ENCODE measurements around the gene ACTR10. TPM values are rescaled to one million over a fixed set of nuclear protein-coding genes. Genes with fewer than 3 reads are reported as not detected.
A peak's percentile ranks its signal among the peaks of the same experiment; 100 is the strongest.

Gene ACTR10
- polyA plus RNA-seq (2012; ENCODE audit: insufficient read depth, insufficient read length, low read depth) = 46.7 TPM

DNA sequence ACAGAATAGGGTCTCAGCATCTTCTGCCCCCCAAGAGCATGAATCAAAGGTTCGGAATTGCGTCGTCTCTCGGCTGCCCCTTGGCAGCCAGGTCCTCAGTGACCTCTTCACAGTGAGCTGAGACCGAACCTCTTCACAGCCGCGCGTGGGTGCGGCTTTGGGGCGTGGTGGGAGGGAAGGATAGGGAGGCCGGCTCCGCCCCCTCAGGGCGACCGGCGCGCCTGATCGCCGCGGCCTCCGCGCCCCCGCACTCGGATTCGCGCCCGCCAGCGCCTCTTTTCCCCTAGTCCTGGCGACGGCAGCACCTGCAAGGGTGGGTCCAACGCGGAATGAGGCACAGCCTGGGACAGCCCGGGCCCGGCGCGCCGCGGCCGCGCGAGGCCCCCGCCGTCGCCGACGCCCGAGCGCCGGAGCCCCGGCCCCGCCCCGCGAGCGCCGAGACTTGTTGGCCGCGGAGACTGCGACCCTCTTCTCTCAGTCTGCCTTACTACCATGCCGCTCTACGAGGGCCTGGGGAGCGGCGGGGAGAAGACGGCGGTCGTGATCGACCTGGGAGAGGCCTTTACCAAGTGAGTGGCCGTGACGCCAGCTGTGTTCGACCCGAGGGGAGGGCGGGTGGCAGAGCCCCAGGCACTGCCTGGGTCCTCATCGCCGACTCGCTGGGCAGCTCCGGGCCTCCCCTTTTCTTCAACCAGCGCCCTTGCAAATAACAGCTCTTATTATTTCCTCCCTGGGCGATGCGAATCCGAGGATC is at the start of gene ACTR10:
Gene ACTR10, plus strand, starts transcription at position 424 of the 754 bp plus-strand sequence. Its CDS starts 69 bp downstream, at position 493.
- Histone ChIP-seq H3K4me3 (ENCODE audit: low read depth, low read length) (peak within 1 kb of the TSS; percentile 88), H3K27me3 (no peaks in the 10 kb centered on the region), H3K4me1 (no peaks in the 10 kb centered on the region), H3K9me3 (no peaks in the 10 kb centered on the region), H3K36me3 (no peaks in the 10 kb centered on the region; the same call in 1 of the 2 replicates)
- TF ChIP-seq, protein P1, sequence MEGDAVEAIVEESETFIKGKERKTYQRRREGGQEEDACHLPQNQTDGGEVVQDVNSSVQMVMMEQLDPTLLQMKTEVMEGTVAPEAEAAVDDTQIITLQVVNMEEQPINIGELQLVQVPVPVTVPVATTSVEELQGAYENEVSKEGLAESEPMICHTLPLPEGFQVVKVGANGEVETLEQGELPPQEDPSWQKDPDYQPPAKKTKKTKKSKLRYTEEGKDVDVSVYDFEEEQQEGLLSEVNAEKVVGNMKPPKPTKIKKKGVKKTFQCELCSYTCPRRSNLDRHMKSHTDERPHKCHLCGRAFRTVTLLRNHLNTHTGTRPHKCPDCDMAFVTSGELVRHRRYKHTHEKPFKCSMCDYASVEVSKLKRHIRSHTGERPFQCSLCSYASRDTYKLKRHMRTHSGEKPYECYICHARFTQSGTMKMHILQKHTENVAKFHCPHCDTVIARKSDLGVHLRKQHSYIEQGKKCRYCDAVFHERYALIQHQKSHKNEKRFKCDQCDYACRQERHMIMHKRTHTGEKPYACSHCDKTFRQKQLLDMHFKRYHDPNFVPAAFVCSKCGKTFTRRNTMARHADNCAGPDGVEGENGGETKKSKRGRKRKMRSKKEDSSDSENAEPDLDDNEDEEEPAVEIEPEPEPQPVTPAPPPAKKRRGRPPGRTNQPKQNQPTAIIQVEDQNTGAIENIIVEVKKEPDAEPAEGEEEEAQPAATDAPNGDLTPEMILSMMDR (IDR thresholded peaks at IDR 0.05; ENCODE audit: low read depth, low read length) = no peak
- DNase-seq = peak; percentile 91

DNA sequence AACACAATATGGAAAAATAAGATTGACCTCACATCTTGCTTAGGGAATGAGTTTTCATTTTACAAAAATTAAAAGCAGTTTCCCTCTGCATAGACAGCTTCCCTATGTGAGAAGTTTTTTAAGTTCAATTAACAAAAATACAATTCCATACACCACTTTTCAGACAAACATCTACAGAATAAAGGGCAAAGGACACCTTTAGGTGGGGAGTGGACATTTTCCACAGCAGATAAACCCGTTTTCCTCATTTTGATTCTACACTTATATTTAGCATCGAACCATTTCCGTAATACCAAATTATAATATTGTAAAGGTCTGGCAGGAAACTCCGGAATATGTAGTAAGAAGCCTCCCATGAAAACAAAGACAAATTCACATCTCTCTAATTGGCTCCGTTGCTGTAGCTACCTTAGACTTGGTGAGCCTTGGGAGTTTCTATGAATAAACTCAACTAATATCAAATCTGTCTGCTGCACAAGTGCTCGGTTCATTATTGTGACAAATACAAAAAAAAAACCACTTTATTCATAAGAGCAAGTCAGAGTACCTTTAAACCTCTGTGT is 49.6 kb upstream of the ACTR10 start:
- Histone ChIP-seq H3K9me3 (no peaks in the 10 kb centered on the region), H3K4me3 (ENCODE audit: low read depth, low read length) (no peak overlapping the region), H3K4me1 (no peaks in the 10 kb centered on the region), H3K36me3 (no peaks in the 10 kb centered on the region), H3K27me3 (peaks cover 62% of the 10 kb centered on the region)
- TF ChIP-seq, protein P1 (IDR thresholded peaks at IDR 0.05; ENCODE audit: low read depth, low read length) = no peak
- DNase-seq = no peak

DNA sequence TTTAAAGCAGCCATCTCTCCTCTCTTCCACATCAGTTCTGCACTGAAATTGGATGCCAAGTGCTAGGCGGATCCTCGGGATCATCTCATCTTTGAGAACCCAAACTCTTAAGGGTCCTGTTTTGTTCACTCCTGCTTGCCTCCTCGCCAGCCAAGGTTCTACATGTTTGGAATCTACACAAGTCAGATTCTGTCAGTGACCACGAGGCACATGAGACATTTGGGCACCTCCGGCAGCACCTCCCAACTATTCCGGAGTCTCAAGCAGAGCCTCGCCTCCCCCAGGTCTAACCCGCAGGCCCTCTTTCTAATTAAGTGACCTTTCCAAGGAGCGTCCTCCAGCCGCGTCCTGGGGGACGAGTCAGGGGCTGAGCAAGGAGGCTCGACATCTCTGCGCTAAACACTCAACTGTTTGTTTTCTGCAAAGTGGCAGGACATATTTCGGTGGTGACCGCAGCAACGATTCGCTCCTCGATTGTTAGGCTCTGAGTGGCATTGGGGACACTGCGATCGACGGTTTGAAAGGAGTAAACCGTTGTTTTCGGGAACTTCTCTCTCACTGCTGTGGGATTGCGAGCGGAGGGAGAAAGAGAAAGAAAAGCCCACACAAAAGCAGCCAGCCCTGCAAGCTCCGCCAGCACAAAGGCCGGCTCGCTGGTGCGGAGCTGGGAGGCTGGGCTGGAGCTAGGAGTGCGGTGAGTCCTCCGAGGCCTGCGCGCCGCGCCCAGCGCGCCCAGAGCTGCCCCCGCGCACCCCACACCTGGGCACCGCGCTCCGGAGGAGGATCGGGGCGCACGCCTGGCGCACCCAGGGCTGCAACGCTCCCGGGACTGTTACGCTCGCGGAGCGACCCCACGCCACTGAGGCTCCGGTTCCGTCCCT is 48.6 kb upstream of the ACTR10 start:
- no peaks in the 10 kb centered on the region for H3K36me3 ChIP-seq
- peak overlapping the region; percentile 70 for H3K4me3 ChIP-seq (ENCODE audit: low read depth, low read length)
- no peaks in the 10 kb centered on the region for H3K9me3 ChIP-seq
- TF ChIP-seq, protein P1 (IDR thresholded peaks at IDR 0.05; ENCODE audit: low read depth, low read length) = no peak
- H3K4me1 ChIP-seq = no peaks in the 10 kb centered on the region
- H3K27me3 ChIP-seq = peaks cover 60% of the 10 kb centered on the region
- peak; percentile 14 for DNase-seq

DNA sequence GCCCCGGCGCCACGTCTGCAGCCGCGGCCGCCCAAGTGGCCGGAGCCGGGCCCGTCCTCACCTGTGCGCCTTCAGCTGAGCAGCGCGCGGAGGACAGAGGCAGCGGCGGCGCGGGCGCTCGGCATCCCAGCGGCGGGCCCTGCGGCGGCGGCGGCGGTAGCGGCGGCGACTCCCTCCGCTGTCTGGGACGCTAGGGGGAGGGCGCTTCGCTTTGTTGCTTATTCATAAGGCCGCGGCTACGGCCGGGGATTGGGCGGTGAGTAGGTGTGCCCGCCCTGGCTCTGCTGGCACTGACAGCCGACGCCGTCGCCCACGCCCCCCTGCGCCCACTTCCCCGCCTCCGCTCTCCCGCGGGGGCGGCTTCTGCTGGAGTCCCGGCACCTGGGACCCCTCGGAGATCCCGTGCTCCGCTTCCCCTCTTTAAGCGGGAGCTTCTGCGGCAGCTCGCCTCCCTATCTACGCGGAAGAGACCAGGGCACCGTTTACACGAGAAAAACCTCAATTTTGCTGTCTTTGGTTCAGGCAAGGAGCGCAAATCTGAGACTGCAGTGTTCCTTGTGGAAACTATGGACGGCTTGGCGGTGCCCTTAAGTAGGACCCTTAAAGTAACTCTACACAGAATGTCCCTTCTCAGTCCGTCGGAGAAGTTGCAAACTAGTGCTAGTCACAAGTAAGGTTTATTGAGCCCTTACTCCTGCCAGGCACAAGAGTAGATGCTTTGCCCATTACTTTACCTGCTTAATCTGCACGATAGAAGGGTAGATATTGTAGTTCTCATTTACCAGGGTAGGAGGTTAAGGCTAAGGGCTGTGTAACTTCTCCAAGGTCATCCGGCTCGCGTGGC is 47.7 kb upstream of the ACTR10 start, which contains the start of gene ARMH4:
Gene ARMH4, minus strand, starts transcription at position 200 of the 844 bp plus-strand sequence. CDS start 12,855 bp downstream, outside the sequence.
- Histone ChIP-seq H3K4me3 (ENCODE audit: low read depth, low read length) (peak within 1 kb of the TSS; percentile 70), H3K36me3 (no peaks in the 10 kb centered on the region), H3K4me1 (no peaks in the 10 kb centered on the region), H3K27me3 (peaks cover 57% of the 10 kb centered on the region), H3K9me3 (no peaks in the 10 kb centered on the region)
- TF ChIP-seq, protein P1 (IDR thresholded peaks at IDR 0.05; ENCODE audit: low read depth, low read length) = 0 out of 2 replicates have a peak, but pooled peaks have one; percentile 8
- peak; percentile 91 for DNase-seq

DNA sequence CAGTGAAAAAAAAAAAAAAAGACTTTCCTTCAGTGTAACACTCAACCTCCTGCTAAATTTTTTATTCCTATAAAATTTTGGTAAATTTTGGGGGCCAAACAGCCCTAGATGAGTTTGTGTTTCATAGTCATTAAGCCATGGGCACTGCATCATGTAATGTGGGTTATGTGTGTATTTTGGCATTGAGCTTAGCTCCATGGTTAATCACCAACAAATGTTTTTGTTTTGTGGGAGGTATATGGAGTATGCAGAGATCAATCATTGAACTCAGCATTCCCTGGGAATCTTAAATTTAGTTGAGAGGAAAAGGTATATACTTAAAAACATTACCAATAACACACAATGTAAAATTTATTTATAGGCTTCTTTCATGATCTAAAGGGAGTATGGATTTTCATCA is 39.4 kb upstream of the ACTR10 start:
- no peaks in the 10 kb centered on the region for H3K4me1 ChIP-seq
- TF ChIP-seq, protein P1 (IDR thresholded peaks at IDR 0.05; ENCODE audit: low read depth, low read length) = no peak
- no peaks in the 10 kb centered on the region for H3K36me3 ChIP-seq
- H3K9me3 ChIP-seq = no peaks in the 10 kb centered on the region
- DNase-seq = no peak
- H3K27me3 ChIP-seq = peaks cover 6% of the 10 kb centered on the region
- H3K4me3 ChIP-seq (ENCODE audit: low read depth, low read length) = no peak overlapping the region

Data from BE2C (cell line).